Measurements from ENCODE around the gene GLRX5.
A peak's percentile ranks its signal among the peaks of the same experiment; 100 is the strongest.

GLRX5 gene

DNA sequence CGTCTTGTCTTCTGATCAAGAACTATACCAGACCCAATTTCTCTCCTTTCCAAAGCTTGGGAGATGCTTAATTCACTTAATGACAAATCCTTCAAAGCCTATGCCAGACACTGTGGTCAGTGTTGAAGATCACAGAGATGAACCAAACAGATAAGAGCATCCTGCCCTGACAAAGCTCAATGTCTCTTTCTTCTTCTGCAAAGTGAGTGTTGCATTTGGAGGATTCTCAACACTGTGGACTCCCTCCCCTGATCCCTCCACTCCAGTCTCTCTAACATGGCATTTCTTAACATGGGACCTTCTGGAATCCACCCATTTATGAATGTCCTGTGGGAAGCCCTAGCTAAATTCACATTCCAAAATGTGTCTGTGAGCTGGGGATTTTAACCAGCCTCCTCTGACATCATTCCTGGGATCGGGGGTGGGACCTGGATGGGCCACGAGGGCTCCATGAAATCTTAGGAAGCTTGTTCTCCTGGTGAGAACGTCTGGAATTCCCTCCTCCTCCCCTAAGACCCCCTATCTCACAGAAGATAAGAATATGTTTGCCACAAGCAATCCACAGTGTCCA is 38.7 kb upstream of the GLRX5 start:
- TF ChIP-seq, protein P1, sequence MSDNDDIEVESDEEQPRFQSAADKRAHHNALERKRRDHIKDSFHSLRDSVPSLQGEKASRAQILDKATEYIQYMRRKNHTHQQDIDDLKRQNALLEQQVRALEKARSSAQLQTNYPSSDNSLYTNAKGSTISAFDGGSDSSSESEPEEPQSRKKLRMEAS (IDR thresholded peaks at IDR 0.05; ENCODE audit: low read depth, low read length), result no peak
- peak; percentile 42 for DNase-seq (ENCODE audit: low read depth)
- H3K4me3 ChIP-seq (ENCODE audit: low read depth, low read length), result no peak overlapping the region

DNA sequence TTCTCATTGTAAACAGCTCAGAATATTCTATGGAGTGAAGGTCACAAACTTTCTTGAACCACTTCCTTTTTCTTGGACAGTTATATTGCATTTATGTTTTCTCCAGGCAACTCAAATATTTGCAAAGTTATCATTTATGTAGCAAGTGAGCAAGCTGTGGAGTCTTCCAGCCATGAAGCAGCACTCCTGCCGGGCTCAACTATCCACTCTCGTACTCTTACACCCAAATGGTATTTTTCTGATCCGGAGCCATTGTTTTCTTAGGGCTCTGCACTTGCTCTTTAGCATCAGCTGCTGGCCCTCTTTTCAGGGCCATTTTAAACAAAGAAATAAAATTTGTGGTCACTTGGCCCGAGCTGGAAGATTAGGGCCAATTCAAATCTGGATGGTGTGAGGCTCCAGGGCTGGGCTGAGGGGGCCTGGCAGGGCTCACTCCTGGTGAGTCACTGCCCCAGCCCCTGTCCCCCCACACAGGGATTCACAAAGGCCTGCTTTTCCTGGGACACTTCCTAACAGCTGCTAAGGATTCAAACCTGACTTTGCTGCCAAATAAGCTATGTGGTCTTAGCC is 38.1 kb upstream of the GLRX5 start:
- TF ChIP-seq, protein P1 (IDR thresholded peaks at IDR 0.05; ENCODE audit: low read depth, low read length), result no peak
- TF ChIP-seq POLR2A (IDR thresholded peaks at IDR 0.05; ENCODE audit: extremely low read depth, insufficient read length), result no peak
- TF ChIP-seq CTCF (IDR thresholded peaks at IDR 0.05; ENCODE audit: low read depth, low read length), result no peak
- no peak for TF ChIP-seq MYC (IDR thresholded peaks at IDR 0.05; ENCODE audit: low read depth, low read length)
- no peak overlapping the region for H3K4me3 ChIP-seq (ENCODE audit: low read depth, low read length)
- DNase-seq (ENCODE audit: low read depth), result peak; percentile 33

DNA sequence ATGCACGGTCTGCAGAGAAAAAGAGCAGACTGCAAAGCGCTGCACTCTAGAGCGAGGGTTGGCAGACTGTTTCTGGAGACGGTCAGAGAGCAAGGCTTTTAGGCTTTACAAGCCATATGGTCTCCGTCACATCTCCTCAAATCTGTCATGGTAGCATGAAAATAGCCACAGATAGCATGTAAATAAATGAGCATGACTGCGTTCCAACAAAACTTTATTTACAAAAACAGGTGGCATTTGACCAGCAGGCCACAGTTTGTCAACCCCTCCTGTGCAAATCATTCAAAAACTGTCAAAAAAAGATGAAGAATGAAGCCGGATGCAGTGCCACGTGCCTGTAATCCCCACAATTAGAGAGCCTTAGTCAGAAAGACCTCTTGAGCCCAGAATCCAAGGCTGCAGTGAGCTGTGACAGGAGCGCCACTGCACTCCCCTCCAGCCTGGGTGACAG is 37.3 kb upstream of the GLRX5 start:
- TF ChIP-seq MYC (IDR thresholded peaks at IDR 0.05; ENCODE audit: low read depth, low read length) (no peak), POLR2A (IDR thresholded peaks at IDR 0.05; ENCODE audit: extremely low read depth, insufficient read length) (no peak), CTCF (IDR thresholded peaks at IDR 0.05; ENCODE audit: low read depth, low read length) (no peak)
- TF ChIP-seq, protein P1 (IDR thresholded peaks at IDR 0.05; ENCODE audit: low read depth, low read length), result no peak
- no peak overlapping the region for H3K4me3 ChIP-seq (ENCODE audit: low read depth, low read length)
- DNase-seq (ENCODE audit: low read depth), result no peak

GRCh38 chr14:95498622-95499353 is 36.1 kb upstream of the GLRX5 start:
- H3K4me3 ChIP-seq (ENCODE audit: low read depth, low read length), result no peak overlapping the region
- TF ChIP-seq, protein P1 (IDR thresholded peaks at IDR 0.05; ENCODE audit: low read depth, low read length), result no peak
- TF ChIP-seq CTCF (IDR thresholded peaks at IDR 0.05; ENCODE audit: low read depth, low read length) (no peak), POLR2A (IDR thresholded peaks at IDR 0.05; ENCODE audit: extremely low read depth, insufficient read length) (no peak)
- no peak for DNase-seq (ENCODE audit: low read depth)

- DNase-seq (ENCODE audit: low read depth), result no peak
- TF ChIP-seq MYC (IDR thresholded peaks at IDR 0.05; ENCODE audit: low read depth, low read length), result no peak
- no peak for TF ChIP-seq POLR2A (IDR thresholded peaks at IDR 0.05; ENCODE audit: extremely low read depth, insufficient read length)
- TF ChIP-seq CTCF (IDR thresholded peaks at IDR 0.05; ENCODE audit: low read depth, low read length), result no peak
- TF ChIP-seq, protein P1 (IDR thresholded peaks at IDR 0.05; ENCODE audit: low read depth, low read length), result no peak
These were observed 35.5 kb upstream of the GLRX5 start for GRCh38 chr14:95499354-95499750.

DNA sequence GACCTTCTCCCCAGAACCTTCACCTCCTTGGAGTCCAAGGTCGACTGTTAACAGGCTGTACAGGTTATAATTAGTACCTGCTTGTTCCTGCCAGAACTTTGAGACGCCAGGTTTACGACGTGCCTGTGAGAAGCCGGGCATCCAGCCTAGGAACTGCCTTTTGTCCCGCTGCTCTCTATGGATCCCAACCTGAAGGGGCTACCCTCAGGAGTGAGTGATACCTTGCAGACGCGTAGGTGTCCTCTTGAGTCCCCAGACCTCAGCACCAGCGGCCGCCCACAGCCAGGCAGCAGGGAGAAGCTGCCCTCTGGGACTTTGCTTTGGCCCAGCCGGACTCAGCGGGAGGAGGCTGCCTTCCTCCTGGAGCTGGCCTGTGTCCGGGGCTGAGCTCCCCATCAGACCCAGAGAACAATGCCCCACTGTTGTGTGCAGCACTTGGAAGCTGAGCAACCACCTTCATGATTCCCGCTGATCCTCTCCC is 34.6 kb upstream of the GLRX5 start:
- DNase-seq (ENCODE audit: low read depth), result no peak
- no peak overlapping the region for H3K4me3 ChIP-seq (ENCODE audit: low read depth, low read length)
- TF ChIP-seq POLR2A (IDR thresholded peaks at IDR 0.05; ENCODE audit: extremely low read depth, insufficient read length) (no peak), MYC (IDR thresholded peaks at IDR 0.05; ENCODE audit: low read depth, low read length) (no peak), CTCF (IDR thresholded peaks at IDR 0.05; ENCODE audit: low read depth, low read length) (no peak)
- TF ChIP-seq, protein P1 (IDR thresholded peaks at IDR 0.05; ENCODE audit: low read depth, low read length), result no peak

More at GRCh38 chr14:95499354-95499750, 35.5 kb upstream of the GLRX5 start:
- no peak overlapping the region for H3K4me3 ChIP-seq (ENCODE audit: low read depth, low read length)

Data from NB4 (cell line).